Mesenchymal stem cell (in vitro differentiated cells and primary cell): ENCODE results near the gene ACTL6A.

Source experiments
- DNase-seq: peaks from one replicate; pipeline ENCODE4 v3.0.0-alpha.2; 2013
- H2AFZ ChIP-seq: one replicate; pipeline ENCODE4 v1.6.1; 2013; ENCODE audit warnings: low read depth, mild to moderate bottlenecking, control low read depth, inconsistent platforms, low read length, moderate library complexity
- H2AK5ac ChIP-seq: 2 replicates; pipeline ENCODE4 v1.6.1; 2013; ENCODE audit warnings: low read length, moderate library complexity, mild to moderate bottlenecking, inconsistent platforms; ENCODE audit not compliant: severe bottlenecking
- H2BK120ac ChIP-seq: one replicate; pipeline ENCODE4 v1.6.1; 2013; ENCODE audit warnings: low read depth, mild to moderate bottlenecking, inconsistent platforms, low read length, moderate library complexity
- H2BK12ac ChIP-seq, 2 experiments: one replicate each; pipeline ENCODE4 v1.6.1; 2013; ENCODE audit warnings: inconsistent platforms in 2 of 2, low read length in 2 of 2, mild to moderate bottlenecking in 2 of 2, moderate library complexity in 2 of 2, control low read depth in 1 of 2
- H2BK15ac ChIP-seq: one replicate; pipeline ENCODE4 v1.6.1; 2013; ENCODE audit warnings: mild to moderate bottlenecking, low read depth, inconsistent platforms; ENCODE audit not compliant: poor library complexity, severe bottlenecking
- H2BK5ac ChIP-seq: 2 replicates; pipeline ENCODE4 v1.6.1; 2013; ENCODE audit warnings: low read depth, mild to moderate bottlenecking, low read length, control low read depth, inconsistent platforms; ENCODE audit not compliant: poor library complexity, severe bottlenecking
- H3K14ac ChIP-seq, 2 experiments: one replicate each; pipeline ENCODE4 v1.6.1; 2013; ENCODE audit warnings: inconsistent platforms in 2 of 2, low read length in 2 of 2, control low read depth in 1 of 2, mild to moderate bottlenecking in 1 of 2, moderate library complexity in 1 of 2
- H3K18ac ChIP-seq, 2 experiments: one replicate each; pipeline ENCODE4 v1.6.1; 2013; ENCODE audit warnings: inconsistent platforms in 2 of 2, low read length in 2 of 2, control low read depth in 1 of 2, low read depth in 1 of 2, mild to moderate bottlenecking in 1 of 2
- H3K23ac ChIP-seq, 2 experiments: one replicate each; pipeline ENCODE4 v1.6.1; 2013; ENCODE audit warnings: inconsistent platforms in 2 of 2, low read length in 2 of 2, mild to moderate bottlenecking in 2 of 2, moderate library complexity in 2 of 2, control low read depth in 1 of 2
- H3K27ac ChIP-seq: 2 replicates; pipeline ENCODE4 v1.5.1; 2013; ENCODE audit warnings: mild to moderate bottlenecking, moderate library complexity, low read length, control low read depth, inconsistent platforms; ENCODE audit not compliant: poor library complexity, severe bottlenecking
- H3K27me3 ChIP-seq, 2 experiments: 2 replicates each; pipeline versions ENCODE4 v1.6.1 to v1.7.0; 2013; ENCODE audit warnings: low read length in 2 of 2, mild to moderate bottlenecking in 2 of 2, moderate library complexity in 2 of 2, control low read depth in 1 of 2, inconsistent platforms in 1 of 2; ENCODE audit not compliant: control insufficient read depth in 1 of 2, insufficient read depth in 1 of 2
- H3K36me3 ChIP-seq, 2 experiments: 2 replicates each; pipeline versions ENCODE4 v1.6.1 to v1.7.0; 2013; ENCODE audit warnings: low read length in 2 of 2, control low read depth in 1 of 2, inconsistent platforms in 1 of 2, low read depth in 1 of 2, mild to moderate bottlenecking in 1 of 2; ENCODE audit not compliant: insufficient read depth in 2 of 2, control insufficient read depth in 1 of 2
- H3K4ac ChIP-seq, 2 experiments: one replicate each; pipeline ENCODE4 v1.6.1; 2013; ENCODE audit warnings: inconsistent platforms in 2 of 2, low read length in 2 of 2, mild to moderate bottlenecking in 2 of 2, moderate library complexity in 2 of 2, control low read depth in 1 of 2, low read depth in 1 of 2
- H3K4me1 ChIP-seq: 2 replicates; pipeline ENCODE4 v1.6.1; 2013; ENCODE audit warnings: low read depth, low read length, control low read depth; ENCODE audit not compliant: control insufficient read depth, insufficient read depth
- H3K4me2 ChIP-seq: 2 replicates; pipeline ENCODE4 v1.6.1; 2013; ENCODE audit warnings: low read length, mild to moderate bottlenecking, inconsistent platforms; ENCODE audit not compliant: poor library complexity, severe bottlenecking
- H3K4me3 ChIP-seq, 2 experiments: 2 replicates each; pipeline versions ENCODE4 v1.5.1 to v1.7.0; 2013; ENCODE audit warnings: low read length in 2 of 2, mild to moderate bottlenecking in 2 of 2, control low read depth in 1 of 2, low read depth in 1 of 2; ENCODE audit not compliant: insufficient read depth in 1 of 2
- H3K79me1 ChIP-seq: replicated peaks from 2 replicates; pipeline ENCODE4 v1.6.1; 2013; ENCODE audit warnings: mild to moderate bottlenecking, control low read depth, low read length, inconsistent platforms; ENCODE audit not compliant: poor library complexity, severe bottlenecking
- H3K9ac ChIP-seq: 2 replicates; pipeline ENCODE4 v1.7.0; 2013; ENCODE audit warnings: mild to moderate bottlenecking, low read length, moderate library complexity
- H3K9me3 ChIP-seq: 2 replicates; pipeline ENCODE4 v1.7.0; 2013; ENCODE audit warnings: mild to moderate bottlenecking, low read length; ENCODE audit not compliant: control insufficient read depth
- H4K8ac ChIP-seq: one replicate; pipeline ENCODE4 v1.6.1; 2013; ENCODE audit warnings: inconsistent platforms, mild to moderate bottlenecking, low read length, moderate library complexity
- H4K91ac ChIP-seq: one replicate; pipeline ENCODE4 v1.6.1; 2013; ENCODE audit warnings: mild to moderate bottlenecking, low read length, inconsistent platforms
- WGBS: methylation state at CpG from one replicate; pipeline ENCODE4 v1.1.7; 2013; ENCODE audit warnings: mixed read lengths; 5-methylcytosine and 5-hydroxymethylcytosine counted together

Gene ACTL6A

DNA sequence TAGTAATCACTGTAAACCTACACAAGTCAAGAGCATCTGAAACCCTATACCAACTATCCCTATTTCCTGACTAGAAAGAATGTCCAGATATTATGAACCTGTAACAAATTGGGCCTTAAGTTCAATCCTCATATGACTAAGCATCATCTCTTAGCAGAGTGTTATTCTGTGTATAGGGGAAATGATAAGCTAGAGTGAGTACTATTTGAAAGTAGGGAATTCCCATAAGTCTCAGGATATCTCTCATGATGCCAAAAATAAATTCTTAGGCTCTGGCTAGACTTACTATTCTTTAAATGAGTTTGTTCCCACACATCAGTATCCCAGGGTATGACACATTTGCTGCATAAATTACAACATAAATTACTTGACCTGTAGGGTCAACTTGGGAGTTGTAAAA lies 26.4 kb downstream of the ACTL6A start:
- Histone ChIP-seq H2AK5ac (no peak overlapping the region), H3K4me2 (no peak overlapping the region), H3K4me3 (no peak overlapping the region), H3K18ac (no peak overlapping the region), H4K91ac (no peak overlapping the region), H3K14ac (no peak overlapping the region), H3K36me3 (peaks cover 22 to 96% of the 10 kb centered on the region in 2 experiments), H2BK12ac (no peak overlapping the region), H3K27me3 (no peaks in the 10 kb centered on the region), H2BK5ac (no peak overlapping the region), H3K4me1 (no peaks in the 10 kb centered on the region), H2BK15ac (no peak overlapping the region), H3K27ac (no peak overlapping the region), H2BK120ac (no peak overlapping the region), H3K4ac (no peak overlapping the region), H4K8ac (no peak overlapping the region), H3K79me1 (peaks cover 2% of the 10 kb centered on the region), H3K23ac (no peak overlapping the region), H3K9me3 (no peaks in the 10 kb centered on the region), H3K9ac (no peak overlapping the region), H2AFZ (no peak overlapping the region)
- DNase-seq, result peak; percentile 62

DNA sequence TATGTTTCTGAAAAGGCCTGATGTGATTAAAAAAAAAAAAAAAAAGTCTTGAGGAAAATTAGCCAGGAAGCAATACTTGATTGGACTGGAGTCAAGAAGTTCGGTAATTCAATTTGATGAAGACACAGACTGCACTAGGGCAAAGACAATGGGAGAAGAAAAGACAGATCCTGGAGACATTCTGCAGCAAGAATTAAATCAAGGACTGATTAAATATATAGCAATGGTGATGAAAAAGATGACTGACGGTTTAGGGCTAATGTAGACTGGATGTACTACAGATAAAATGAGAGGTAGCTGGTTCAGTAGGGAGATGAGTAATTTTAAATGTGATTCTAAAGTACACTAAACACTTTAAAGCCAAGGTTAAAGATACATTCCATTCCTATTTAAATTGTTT lies 27.9 kb downstream of the ACTL6A start:
- Histone ChIP-seq H3K18ac (no peak overlapping the region), H4K8ac (no peak overlapping the region), H2AK5ac (no peak overlapping the region), H3K36me3 (peaks cover 19 to 95% of the 10 kb centered on the region in 2 experiments), H3K4me3 (no peak overlapping the region), H3K23ac (no peak overlapping the region), H3K9ac (no peak overlapping the region), H2BK15ac (no peak overlapping the region), H3K4me1 (no peaks in the 10 kb centered on the region), H3K4ac (no peak overlapping the region), H3K27me3 (no peaks in the 10 kb centered on the region), H3K27ac (no peak overlapping the region), H2AFZ (no peak overlapping the region), H3K14ac (no peak overlapping the region), H4K91ac (no peak overlapping the region), H2BK120ac (no peak overlapping the region), H3K4me2 (no peak overlapping the region), H3K9me3 (no peaks in the 10 kb centered on the region), H3K79me1 (peaks cover 4% of the 10 kb centered on the region), H2BK5ac (no peak overlapping the region), H2BK12ac (no peak overlapping the region)
- WGBS, result 94% methylated on average over 2 of the region's 2 CpGs
- no peak for DNase-seq

DNA sequence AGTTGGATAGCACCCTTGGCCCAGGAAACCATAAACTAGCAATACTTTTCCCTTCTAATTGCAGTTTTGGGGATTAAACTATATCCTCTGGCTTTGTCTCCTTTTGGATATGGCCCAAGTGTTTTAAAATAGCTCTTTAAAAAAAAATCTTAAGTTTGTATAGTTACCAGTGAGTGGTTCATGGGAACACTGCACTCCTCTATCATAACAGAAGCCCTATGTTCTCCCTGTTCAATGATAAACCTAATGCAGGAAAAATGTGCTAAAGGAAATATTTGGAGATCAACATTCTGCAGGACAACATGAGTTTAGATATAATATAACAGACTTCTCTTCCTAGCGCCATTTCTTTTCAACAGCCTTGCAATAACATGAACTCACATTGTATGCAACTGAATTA lies 28.6 kb downstream of the ACTL6A start:
- Histone ChIP-seq H3K23ac (no peak overlapping the region), H2BK15ac (no peak overlapping the region)

DNA sequence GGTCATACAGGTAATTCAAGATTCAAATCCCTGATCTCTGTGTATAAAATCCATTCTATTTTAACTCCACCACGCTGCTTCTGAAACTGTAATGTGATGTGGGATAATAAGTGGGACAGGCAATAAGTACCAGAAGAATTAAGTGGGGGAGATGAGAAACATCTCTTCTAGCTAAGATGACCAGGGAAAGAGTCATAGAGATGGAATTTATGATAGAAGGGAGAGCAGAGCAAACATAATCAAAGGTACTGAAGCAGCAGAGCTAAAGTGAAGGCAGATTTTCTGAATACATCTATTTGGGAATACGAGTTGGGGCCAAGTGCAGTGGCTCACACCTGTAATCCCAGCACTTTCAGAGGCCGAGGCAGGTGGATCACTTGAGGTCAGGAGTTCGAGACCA lies 36.8 kb downstream of the ACTL6A start:
- H2BK12ac ChIP-seq, result no peak overlapping the region
- peaks cover 4% of the 10 kb centered on the region for H3K4me1 ChIP-seq
- H3K4me3 ChIP-seq, result no peak overlapping the region
- no peak overlapping the region for H3K9ac ChIP-seq
- DNase-seq, result no peak
- H3K4me2 ChIP-seq, result no peak overlapping the region
- H2BK120ac ChIP-seq, result no peak overlapping the region
- no peaks in the 10 kb centered on the region for H3K27me3 ChIP-seq
- H3K36me3 ChIP-seq, result peaks cover 29 to 74% of the 10 kb centered on the region in 2 experiments
- no peak overlapping the region for H2BK15ac ChIP-seq
- no peak overlapping the region for H2AFZ ChIP-seq
- H3K27ac ChIP-seq, result no peak overlapping the region
- H3K9me3 ChIP-seq, result no peaks in the 10 kb centered on the region
- no peak overlapping the region for H3K4ac ChIP-seq
- H2BK5ac ChIP-seq, result no peak overlapping the region
- no peak overlapping the region for H3K18ac ChIP-seq
- no peak overlapping the region for H2AK5ac ChIP-seq
- no peak overlapping the region for H4K8ac ChIP-seq
- H3K14ac ChIP-seq, result no peak overlapping the region
- H4K91ac ChIP-seq, result no peak overlapping the region
- WGBS, result 94% methylated on average over 4 of the region's 4 CpGs
- peaks cover 16% of the 10 kb centered on the region for H3K79me1 ChIP-seq
- H3K23ac ChIP-seq, result no peak overlapping the region

More for the DNA sequence above, 28.6 kb downstream of the ACTL6A start:
- no peak overlapping the region for H2BK120ac ChIP-seq
- H3K14ac ChIP-seq, result no peak overlapping the region
- no peak overlapping the region for H3K18ac ChIP-seq
- no peak overlapping the region for H3K4me3 ChIP-seq
- WGBS, result 100% methylated on average over 1 of the region's 1 CpG
- no peak overlapping the region for H4K8ac ChIP-seq
- H3K79me1 ChIP-seq, result peaks cover 4% of the 10 kb centered on the region
- H3K4me2 ChIP-seq, result no peak overlapping the region
- H3K9ac ChIP-seq, result no peak overlapping the region
- no peak for DNase-seq
- no peak overlapping the region for H2AFZ ChIP-seq
- no peak overlapping the region for H2AK5ac ChIP-seq
- H3K27ac ChIP-seq, result no peak overlapping the region
- H3K36me3 ChIP-seq, result peaks cover 19 to 95% of the 10 kb centered on the region in 2 experiments
- no peak overlapping the region for H3K4ac ChIP-seq
- no peak overlapping the region for H4K91ac ChIP-seq
- H2BK5ac ChIP-seq, result no peak overlapping the region
- no peaks in the 10 kb centered on the region for H3K27me3 ChIP-seq
- no peaks in the 10 kb centered on the region for H3K4me1 ChIP-seq
- H3K9me3 ChIP-seq, result no peaks in the 10 kb centered on the region
- no peak overlapping the region for H2BK12ac ChIP-seq
